Thoracic aorta (tissue), 2 donors: Measurements from ENCODE around the gene LPAR3. TPM values are rescaled to one million over a fixed set of nuclear protein-coding genes. Genes with fewer than 3 reads are reported as not detected.

Source experiments
- ATAC-seq: fragments of 150-250 bp; one replicate; pipeline ENCODE4 v1.8.0; 2017; ENCODE audit warnings: low read depth; ENCODE audit not compliant: insufficient number of reproducible peaks, low FRiP score
- DNase-seq: peaks from one replicate; pipeline ENCODE4 v3.0.0-alpha.2; 2020; ENCODE audit warnings: low spot score
- H3K27ac ChIP-seq, 2 donors: fragments of 200-600 bp; sonication (generic); 1 replicate in 1 of 2; 2 replicates in 1 of 2; pipeline ENCODE4 v1.5.1; 2016; ENCODE audit warnings: mild to moderate bottlenecking in 2 of 2, moderate library complexity in 2 of 2
- H3K27me3 ChIP-seq: fragments of 200-600 bp; sonication (generic); replicated peaks from 2 replicates; pipeline ENCODE4 v1.6.0; 2016; ENCODE audit warnings: mild to moderate bottlenecking; ENCODE audit not compliant: insufficient read depth
- H3K36me3 ChIP-seq: fragments of 200-600 bp; sonication (generic); one replicate; pipeline ENCODE4 v1.5.1; 2016
- H3K4me1 ChIP-seq, 2 donors: fragments of 200-600 bp; sonication (generic); 1 replicate in 1 of 2; 2 replicates in 1 of 2; pipeline versions ENCODE4 v1.5.1 to v1.6.0; 2016; ENCODE audit warnings: low read depth in 2 of 2, mild to moderate bottlenecking in 1 of 2; ENCODE audit not compliant: control insufficient read depth in 1 of 2
- H3K4me3 ChIP-seq: fragments of 200-600 bp; sonication (generic); 2 replicates; pipeline ENCODE4 v1.5.1; 2016; ENCODE audit warnings: mild to moderate bottlenecking
- H3K9me3 ChIP-seq: fragments of 200-600 bp; sonication (generic); 2 replicates; pipeline ENCODE4 v1.5.1; 2016
- CTCF ChIP-seq: fragments of 200-600 bp; sonication (generic); IDR thresholded peaks from one replicate; pipeline ENCODE4 v1.5.1; 2019; ENCODE audit warnings: antibody characterized with exemption
- total RNA-seq, 2 donors: library from RNA; depleted of rRNA; stranded (reverse); fragments of >200 nt; gene quantifications; one replicate each; pipeline versions ENCODE4 v1.1.0 to v1.2.3, GENCODE V29; 2016

Gene LPAR3
- total RNA-seq, 2 donors from 2014 or later, result 1.1 to 2.7 TPM

GRCh38 chr1:84846387-84846786, 46.6 kb downstream of the LPAR3 start:
- Histone ChIP-seq H3K4me1 (peaks cover 0 to 11% of the 10 kb centered on the region in 2 donors), H3K9me3 (no peaks in the 10 kb centered on the region), H3K27ac (no peak overlapping the region), H3K36me3 (no peaks in the 10 kb centered on the region), H3K4me3 (no peak overlapping the region), H3K27me3 (no peaks in the 10 kb centered on the region)
- DNase-seq (no peak), ATAC-seq (no peak)
- TF ChIP-seq CTCF, result no peak

GRCh38 chr1:84845357-84845756, 47.6 kb downstream of the LPAR3 start:
- DNase-seq (no peak), ATAC-seq (no peak)
- no peaks in the 10 kb centered on the region for H3K36me3 ChIP-seq
- H3K9me3 ChIP-seq, result no peaks in the 10 kb centered on the region
- no peaks in the 10 kb centered on the region for H3K27me3 ChIP-seq
- no peak overlapping the region for H3K4me3 ChIP-seq
- H3K4me1 ChIP-seq, result peaks cover 0 to 11% of the 10 kb centered on the region in 2 donors
- H3K27ac ChIP-seq, result no peak overlapping the region
- TF ChIP-seq CTCF, result no peak

- no peaks in the 10 kb centered on the region for H3K9me3 ChIP-seq
- DNase-seq (no peak), ATAC-seq (no peak)
- H3K36me3 ChIP-seq, result no peaks in the 10 kb centered on the region
- peaks cover 0 to 11% of the 10 kb centered on the region in 2 donors for H3K4me1 ChIP-seq
- TF ChIP-seq CTCF, result no peak
- H3K4me3 ChIP-seq, result no peak overlapping the region
- no peak overlapping the region for H3K27ac ChIP-seq
- H3K27me3 ChIP-seq, result no peaks in the 10 kb centered on the region
Measured at GRCh38 chr1:84844094-84844493, 48.9 kb downstream of the LPAR3 start.

- no peak overlapping the region for H3K4me3 ChIP-seq
- H3K27ac ChIP-seq, result no peak overlapping the region
- ATAC-seq (no peak), DNase-seq (no peak)
- no peaks in the 10 kb centered on the region for H3K36me3 ChIP-seq
- H3K9me3 ChIP-seq, result no peaks in the 10 kb centered on the region
- no peaks in the 10 kb centered on the region for H3K27me3 ChIP-seq
- peaks cover 0 to 10% of the 10 kb centered on the region in 2 donors for H3K4me1 ChIP-seq
- no peak for TF ChIP-seq CTCF
Measured at GRCh38 chr1:84842748-84843231, 50.2 kb downstream of the LPAR3 start.

GRCh38 chr1:84841971-84842370, 51.0 kb downstream of the LPAR3 start:
- DNase-seq (no peak), ATAC-seq (no peak)
- Histone ChIP-seq H3K36me3 (no peaks in the 10 kb centered on the region), H3K4me3 (no peak overlapping the region), H3K4me1 (peaks cover 0 to 2% of the 10 kb centered on the region in 2 donors), H3K27ac (no peak overlapping the region), H3K27me3 (no peaks in the 10 kb centered on the region), H3K9me3 (no peaks in the 10 kb centered on the region)
- TF ChIP-seq CTCF, result no peak
